GM23248 (cell line): ENCODE results near the gene ERGIC1. TPM values are rescaled to one million over a fixed set of nuclear protein-coding genes. Genes with fewer than 3 reads are reported as not detected.
A peak's percentile ranks its signal among the peaks of the same experiment; 100 is the strongest.

ENCODE experiments used
- DNase-seq: peaks from one replicate; pipeline ENCODE4 v3.0.0-alpha.2; 2015
- H2AFZ ChIP-seq: fragments of 200-600 bp; sonication (generic); 2 replicates; pipeline ENCODE4 v1.6.1; 2016; ENCODE audit warnings: antibody characterized with exemption
- H3F3A ChIP-seq: fragments of 200-600 bp; sonication (generic); 2 replicates; pipeline ENCODE4 v1.6.1; 2016; ENCODE audit warnings: mild to moderate bottlenecking, antibody characterized with exemption, mixed run types; ENCODE audit not compliant: insufficient read depth
- H3K27ac ChIP-seq: fragments of 200-600 bp; sonication (generic); 2 replicates; pipeline ENCODE4 v1.5.1; 2016; ENCODE audit warnings: mild to moderate bottlenecking
- H3K27me3 ChIP-seq: fragments of 200-600 bp; sonication (generic); replicated peaks from 2 replicates; pipeline ENCODE4 v1.6.1; 2016; ENCODE audit warnings: mild to moderate bottlenecking; ENCODE audit not compliant: insufficient read depth
- H3K36me3 ChIP-seq: fragments of 200-600 bp; sonication (generic); 2 replicates; pipeline ENCODE4 v1.6.1; 2016; ENCODE audit warnings: low read depth, mild to moderate bottlenecking
- H3K4me1 ChIP-seq: fragments of 200-600 bp; sonication (generic); 2 replicates; pipeline ENCODE4 v1.6.1; 2016; ENCODE audit warnings: mild to moderate bottlenecking; ENCODE audit not compliant: insufficient read depth
- H3K4me2 ChIP-seq: fragments of 200-600 bp; sonication (generic); one replicate; pipeline ENCODE4 v1.6.1; 2016; ENCODE audit warnings: mild to moderate bottlenecking; ENCODE audit not compliant: unreplicated experiment
- H3K4me3 ChIP-seq: fragments of 200-600 bp; sonication (generic); 2 replicates; pipeline ENCODE4 v1.5.1; 2016; ENCODE audit warnings: mild to moderate bottlenecking
- H3K79me2 ChIP-seq: fragments of 200-600 bp; sonication (generic); 2 replicates; pipeline ENCODE4 v1.6.1; 2016; ENCODE audit warnings: mild to moderate bottlenecking; ENCODE audit not compliant: insufficient read depth
- H3K9ac ChIP-seq: fragments of 200-600 bp; sonication (generic); 2 replicates; pipeline ENCODE4 v1.6.1; 2016; ENCODE audit warnings: mild to moderate bottlenecking
- H3K9me2 ChIP-seq: fragments of 200-600 bp; sonication (generic); 2 replicates; pipeline ENCODE4 v1.6.1; 2016; ENCODE audit warnings: mixed run types, mild to moderate bottlenecking, moderate library complexity; ENCODE audit not compliant: insufficient read depth
- H3K9me3 ChIP-seq: fragments of 200-600 bp; sonication (generic); one replicate; pipeline ENCODE4 v1.6.1; 2017; ENCODE audit warnings: low read depth
- H4K20me1 ChIP-seq: fragments of 200-600 bp; sonication (generic); 2 replicates; pipeline ENCODE4 v1.6.0; 2016; ENCODE audit not compliant: insufficient read depth
- EZH2 ChIP-seq: fragments of 200-600 bp; sonication (generic); IDR thresholded peaks from 2 replicates; pipeline ENCODE4 v1.6.1; 2018; ENCODE audit warnings: antibody characterized with exemption, mild to moderate bottlenecking; ENCODE audit not compliant: insufficient read depth, poor library complexity, severe bottlenecking
- EZH2phosphoT487 ChIP-seq: fragments of 200-600 bp; sonication (generic); IDR thresholded peaks from 2 replicates; pipeline ENCODE4 v1.6.1; 2018; ENCODE audit warnings: antibody characterized with exemption, moderate library complexity, mild to moderate bottlenecking, low read depth; ENCODE audit not compliant: insufficient read depth
- WGBS, 2 experiments: methylation state at CpG; one replicate each; pipeline ENCODE4 v1.1.6; 2015 to 2017; ENCODE audit warnings: low lambda C conversion rate in 2 of 2, low coverage in 1 of 2; ENCODE audit errors: missing lambda C conversion rate in 2 of 2; 5-methylcytosine and 5-hydroxymethylcytosine counted together
- in situ Hi-C: fragments of 300-500 bp; cut with MboI; formaldehyde crosslinking; loops from 2 replicates; pipeline ENCODE4 v1.15.0; 2020
- polyA plus RNA-seq: library from polyadenylated mRNA; unstranded; fragments of >200 nt; fragmentation: Nextera tagmentation; extraction: Ambion mirVana; gene quantifications from 2 replicates; pipeline ENCODE4 v1.2.1, GENCODE V29; 2016
- total RNA-seq: library from RNA; depleted of rRNA; stranded (reverse); fragments of >200 nt; shearing (Covaris generic); gene quantifications from 2 replicates; pipeline ENCODE4 v1.2.3, GENCODE V29; 2014

The ERGIC1 gene
- total and polyA plus RNA-seq, 2 experiments from 2014 or later = 66.4 to 235 TPM

- Histone ChIP-seq H3K27me3 (no peaks in the 10 kb centered on the region), H3K4me3 (no peak overlapping the region), H3K36me3 (no peaks in the 10 kb centered on the region), H3K9ac (no peak overlapping the region), H2AFZ (no peak overlapping the region), H3K9me2 (no peaks in the 10 kb centered on the region), H3K4me2 (no peak overlapping the region), H3F3A (peaks cover 8% of the 10 kb centered on the region; the same call in 1 of the 2 replicates), H3K27ac (no peak overlapping the region), H3K9me3 (no peaks in the 10 kb centered on the region), H3K4me1 (0 out of 2 replicates have a peak, but pooled peaks cover 4% of the 10 kb centered on the region), H4K20me1 (no peaks in the 10 kb centered on the region), H3K79me2 (no peaks in the 10 kb centered on the region)
- TF ChIP-seq EZH2 = no peak
- TF ChIP-seq EZH2phosphoT487 = no peak
- DNase-seq = no peak
- in situ Hi-C loops = loop anchor here (25.0 kb wide), 1 partner anchor 312 kb away; no protein-coding TSS in a partner anchor
- WGBS, 2 experiments = 85 to 88% methylated on average over 11 of the region's 11 CpGs
Observed at GRCh38 chr5:172975289-172975688, 141.2 kb downstream of the ERGIC1 start.

GRCh38 chr5:172979778-172980177 lies 145.7 kb downstream of the ERGIC1 start:
- 76 to 87% methylated on average over 4 of the region's 4 CpGs for WGBS, 2 experiments
- Histone ChIP-seq H3K9ac (no peak overlapping the region), H3K27ac (no peak overlapping the region), H3K9me3 (no peaks in the 10 kb centered on the region), H3F3A (peaks cover 4% of the 10 kb centered on the region), H3K4me2 (no peak overlapping the region), H4K20me1 (no peaks in the 10 kb centered on the region), H3K36me3 (no peaks in the 10 kb centered on the region), H3K4me3 (no peak overlapping the region), H3K79me2 (peaks cover 10% of the 10 kb centered on the region), H2AFZ (no peak overlapping the region), H3K4me1 (no peaks in the 10 kb centered on the region), H3K9me2 (no peaks in the 10 kb centered on the region), H3K27me3 (no peaks in the 10 kb centered on the region)
- peak; percentile 67 for DNase-seq
- in situ Hi-C loops = loop anchor here (10.0 to 25.0 kb wide), 2 partner anchors 165 to 308 kb away; partner anchors contain the start of gene BNIP1
- TF ChIP-seq EZH2 (no peak), EZH2phosphoT487 (no peak)

GRCh38 chr5:172981931-172982330 lies 147.9 kb downstream of the ERGIC1 start:
- Histone ChIP-seq H4K20me1 (no peaks in the 10 kb centered on the region), H3K9me2 (no peaks in the 10 kb centered on the region), H3K27me3 (no peaks in the 10 kb centered on the region), H3K27ac (no peak overlapping the region), H3K36me3 (no peaks in the 10 kb centered on the region), H3K4me3 (no peak overlapping the region), H3F3A (peaks cover 4% of the 10 kb centered on the region), H3K9ac (no peak overlapping the region), H3K79me2 (peaks cover 32% of the 10 kb centered on the region), H3K4me2 (no peak overlapping the region), H3K9me3 (no peaks in the 10 kb centered on the region), H2AFZ (no peak overlapping the region), H3K4me1 (peaks cover 12% of the 10 kb centered on the region)
- DNase-seq = no peak
- in situ Hi-C loops = loop anchor here (10.0 to 25.0 kb wide), 2 partner anchors 163 to 305 kb away; partner anchors contain the start of gene BNIP1
- TF ChIP-seq EZH2phosphoT487 (no peak), EZH2 (no peak)
- 87 to 93% methylated on average over 7 of the region's 7 CpGs for WGBS, 2 experiments

- in situ Hi-C loops = loop anchor here (10.0 to 25.0 kb wide), 2 partner anchors 161 to 304 kb away; partner anchors contain the start of gene BNIP1
Observed at GRCh38 chr5:172983542-172984243, 149.6 kb downstream of the ERGIC1 start, which contains the start of gene ATP6V0E1. ATP6V0E1 (plus strand) TSS chr5:172983771; CDS start chr5:172983861, 90 bp downstream.

More at GRCh38 chr5:172983542-172984243, 149.6 kb downstream of the ERGIC1 start, which contains the start of gene ATP6V0E1:
- peak within 1 kb of the TSS; percentile 86 for H3K4me2 ChIP-seq
- WGBS, 2 experiments = 1 to 2% methylated on average over 32 to 46 of the region's 49 CpGs
- H3K27me3 ChIP-seq = no peaks in the 10 kb centered on the region
- H3K4me1 ChIP-seq = peaks cover 12% of the 10 kb centered on the region
- no peaks in the 10 kb centered on the region for H3K9me2 ChIP-seq
- peaks cover 4% of the 10 kb centered on the region for H3F3A ChIP-seq
- TF ChIP-seq EZH2 (no peak), EZH2phosphoT487 (no peak)
- H3K9ac ChIP-seq = peak within 1 kb of the TSS; percentile 97
- peak within 1 kb of the TSS; percentile 86 for H3K4me3 ChIP-seq
- H4K20me1 ChIP-seq = no peaks in the 10 kb centered on the region
- peaks cover 49% of the 10 kb centered on the region for H3K79me2 ChIP-seq
- H2AFZ ChIP-seq = peak within 1 kb of the TSS; percentile 78
- H3K27ac ChIP-seq = peak within 1 kb of the TSS; percentile 92
- no peaks in the 10 kb centered on the region for H3K36me3 ChIP-seq
- peak; percentile 98 for DNase-seq
- no peaks in the 10 kb centered on the region for H3K9me3 ChIP-seq
